Anterior cingulate cortex (tissue), 58 donors: Measurements from ENCODE around the gene DNM3.

Source experiments
- DNase-seq, 58 donors: peaks; one replicate each; lab custom pipeline; 2025; lab: John Stamatoyannopoulos, UW

DNM3 gene

DNA sequence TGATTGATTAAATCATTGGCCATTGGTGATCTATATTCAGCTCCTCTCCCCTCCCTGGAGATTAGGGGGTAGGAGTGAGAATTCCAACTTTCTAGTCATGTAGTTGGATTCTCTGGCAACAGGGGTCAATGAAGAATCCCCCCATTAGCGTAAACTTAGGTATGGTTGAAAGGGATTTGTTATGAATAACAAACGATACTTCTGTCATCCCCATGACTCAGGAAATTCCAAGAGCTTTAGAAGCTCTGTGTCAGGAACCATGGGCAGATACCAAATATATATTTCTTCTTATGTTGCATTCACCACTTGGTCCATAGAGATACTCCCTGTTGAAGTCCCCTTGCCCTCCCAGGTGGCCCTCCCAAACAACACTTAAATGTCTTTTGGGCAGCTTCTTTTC, 124.5 kb downstream of the DNM3 start:
- DNase-seq: no peak

GRCh38 chr1:171966426-171967220, 125.3 kb downstream of the DNM3 start:
- DNase-seq: no peak

DNA sequence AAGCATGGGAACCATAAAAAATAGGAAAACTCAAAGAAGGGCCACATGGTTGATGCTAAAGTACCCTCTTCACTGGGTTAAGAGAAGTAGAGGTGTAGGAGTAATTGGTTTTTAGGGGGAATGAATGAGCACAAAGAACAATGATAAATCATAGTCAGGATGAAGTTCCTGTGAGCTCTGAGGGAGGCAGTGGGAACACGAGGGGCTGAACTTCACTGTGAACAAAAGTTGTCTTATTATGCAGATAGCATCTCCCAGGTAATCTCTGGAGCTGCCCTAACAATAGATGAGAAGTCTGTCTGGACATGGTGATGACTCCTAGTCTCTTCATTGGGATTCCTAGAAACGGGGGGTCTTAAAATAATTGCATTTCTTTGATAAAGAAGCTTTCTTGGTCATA, 127.9 kb downstream of the DNM3 start:
- DNase-seq: no peak

GRCh38 chr1:171969813-171970212, 128.5 kb downstream of the DNM3 start:
- DNase-seq: no peak

DNA sequence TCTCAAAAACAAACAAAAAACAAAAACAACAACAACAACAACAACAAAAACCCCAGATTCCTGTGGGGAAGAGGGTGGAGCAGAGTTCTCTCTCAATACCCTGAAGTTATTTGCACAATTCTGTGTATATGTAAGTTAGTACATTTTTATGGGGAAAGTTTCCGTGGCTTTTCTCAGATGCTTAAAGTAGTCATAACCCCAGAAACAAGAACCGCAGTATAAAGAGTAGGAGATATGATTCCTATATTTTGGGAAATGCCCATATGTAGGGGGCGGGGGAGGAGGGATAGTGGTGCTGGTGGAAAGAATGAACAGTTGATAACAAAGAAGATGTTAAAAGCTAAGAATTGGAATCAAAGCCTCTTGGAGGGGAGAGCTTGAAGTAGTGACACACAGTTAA, 131.5 kb downstream of the DNM3 start:
- no peak for DNase-seq

DNA sequence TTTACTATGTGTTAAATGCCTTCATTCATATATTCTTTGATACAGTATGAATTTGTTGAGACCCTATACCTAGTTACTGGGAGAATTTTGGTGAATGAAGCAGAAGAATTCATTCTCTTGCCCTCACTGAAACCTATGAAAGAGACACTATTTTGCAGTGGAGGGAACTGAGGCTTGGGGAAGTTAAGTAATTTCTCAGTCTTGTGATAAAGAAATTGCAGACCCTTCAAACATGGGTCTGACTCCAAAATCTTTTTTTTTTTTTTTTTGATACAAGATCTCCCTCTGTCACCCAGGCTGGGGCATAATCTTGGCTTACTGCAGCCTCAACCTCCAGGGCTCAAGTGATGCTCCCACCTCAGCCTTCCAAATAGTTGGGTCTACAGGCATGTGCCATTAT, 132.1 kb downstream of the DNM3 start:
- DNase-seq: no peak

- no peak for DNase-seq
Measured at GRCh38 chr1:171981303-171981702, 140.0 kb downstream of the DNM3 start.

DNA sequence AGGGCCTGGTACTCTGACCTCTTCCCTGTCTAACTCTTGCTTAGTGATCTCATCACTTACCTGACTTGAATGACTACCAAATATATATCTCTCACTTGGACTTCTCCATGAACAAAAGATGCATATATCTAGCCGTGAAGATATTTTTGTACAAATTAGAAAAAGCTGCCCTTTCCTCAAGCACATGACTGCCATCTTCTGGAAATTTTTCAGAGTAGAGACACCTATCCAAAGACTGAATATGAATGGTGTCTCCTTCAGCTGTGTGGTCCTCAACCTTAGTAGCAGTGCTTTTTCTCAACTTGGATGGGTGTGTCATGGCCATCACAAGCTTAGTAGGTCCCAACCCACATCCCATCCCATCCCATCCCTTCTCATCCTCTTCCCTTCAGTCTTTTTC, 142.3 kb downstream of the DNM3 start:
- DNase-seq: peak in 1 of 58 donors; percentile 36

GRCh38 chr1:171984262-171984661, 143.0 kb downstream of the DNM3 start:
- peak in 41 of 58 donors; percentile 2 to 74 (median 17) for DNase-seq

- peak in 3 of 58 donors; percentile 2 to 50 (median 3) for DNase-seq
Measured at GRCh38 chr1:171984850-171985485, 143.7 kb downstream of the DNM3 start.

DNA sequence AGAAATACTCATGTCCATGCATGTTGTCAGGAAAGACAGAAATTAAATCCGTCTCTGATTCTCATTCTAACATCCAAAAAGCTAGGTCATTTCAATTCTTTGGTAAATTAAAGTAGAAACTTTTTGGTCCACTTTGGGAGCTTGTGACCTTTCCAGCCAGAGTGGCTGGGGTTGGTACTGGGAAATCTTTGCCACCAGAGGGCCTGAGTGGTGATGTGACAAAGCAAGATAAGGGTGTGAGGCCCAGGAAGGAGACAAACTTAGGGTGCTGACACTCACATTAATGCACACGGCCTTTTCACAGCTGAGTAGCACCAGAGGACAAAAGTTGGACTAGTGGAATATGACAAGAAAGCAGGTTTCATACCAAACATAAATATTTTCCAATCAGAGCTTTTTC, 144.3 kb downstream of the DNM3 start:
- peak in 13 of 58 donors; percentile 0 to 38 (median 6) for DNase-seq

GRCh38 chr1:171988243-171988885, 147.1 kb downstream of the DNM3 start:
- DNase-seq: no peak

- DNase-seq: no peak
Measured at GRCh38 chr1:171990371-171990770, 149.1 kb downstream of the DNM3 start.

DNA sequence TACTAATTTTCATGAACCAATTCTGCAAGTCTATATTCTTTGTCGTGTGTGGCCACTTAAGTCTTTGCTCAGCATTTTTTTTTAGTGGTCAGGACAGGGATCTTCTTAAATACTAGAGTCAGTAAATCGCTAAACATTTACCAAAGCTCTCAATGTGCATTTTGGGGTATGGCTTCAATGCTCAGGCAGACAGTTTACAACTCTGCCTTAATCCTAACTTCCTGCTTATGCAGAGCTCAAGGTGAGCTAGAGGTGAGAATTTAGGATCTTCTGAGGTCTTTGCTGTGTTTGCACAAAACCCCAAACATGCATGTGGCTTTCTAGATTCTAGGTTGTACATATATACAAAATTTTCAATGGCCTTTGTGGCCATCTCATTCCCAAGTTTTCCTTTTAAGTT, 153.0 kb downstream of the DNM3 start:
- DNase-seq: no peak

DNA sequence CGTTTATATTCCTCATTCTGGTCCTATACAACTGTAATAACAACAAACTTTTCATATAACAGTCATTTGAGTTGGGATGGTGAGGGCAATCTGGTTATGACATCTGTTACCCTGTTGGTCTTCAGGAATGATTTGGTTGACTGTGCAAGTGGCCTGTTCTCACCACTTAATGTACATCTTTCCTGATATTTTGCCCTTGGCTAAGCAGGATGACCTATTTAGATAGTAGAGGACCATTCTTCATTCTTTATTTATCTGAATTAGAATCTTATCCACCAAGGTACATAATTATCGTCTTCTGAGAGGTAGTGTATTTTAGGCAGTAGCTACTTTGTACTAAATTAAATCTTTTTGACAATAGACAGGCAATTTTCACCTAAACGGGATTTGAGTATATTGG, 154.3 kb downstream of the DNM3 start:
- DNase-seq: no peak

DNA sequence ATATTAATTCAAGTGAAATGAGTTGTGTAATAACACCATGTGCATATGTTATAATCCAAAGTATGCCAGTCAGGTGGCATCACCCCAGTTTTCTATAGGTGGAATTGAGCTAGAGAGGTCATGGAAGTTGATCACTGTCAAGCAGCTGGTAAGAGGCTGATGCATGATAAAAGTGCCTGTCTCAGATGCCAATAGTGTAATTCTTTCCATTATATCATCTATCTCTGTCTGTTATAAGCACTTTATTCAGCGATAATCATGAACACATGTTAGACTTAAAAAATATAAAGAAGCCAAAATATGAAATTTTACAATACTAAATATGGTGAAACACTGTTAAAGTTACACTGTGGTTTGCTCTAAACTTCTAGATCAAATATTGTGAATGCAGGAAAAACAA, 156.6 kb downstream of the DNM3 start:
- DNase-seq: no peak

- no peak for DNase-seq
Measured at GRCh38 chr1:171998711-171999110, 157.4 kb downstream of the DNM3 start.

DNA sequence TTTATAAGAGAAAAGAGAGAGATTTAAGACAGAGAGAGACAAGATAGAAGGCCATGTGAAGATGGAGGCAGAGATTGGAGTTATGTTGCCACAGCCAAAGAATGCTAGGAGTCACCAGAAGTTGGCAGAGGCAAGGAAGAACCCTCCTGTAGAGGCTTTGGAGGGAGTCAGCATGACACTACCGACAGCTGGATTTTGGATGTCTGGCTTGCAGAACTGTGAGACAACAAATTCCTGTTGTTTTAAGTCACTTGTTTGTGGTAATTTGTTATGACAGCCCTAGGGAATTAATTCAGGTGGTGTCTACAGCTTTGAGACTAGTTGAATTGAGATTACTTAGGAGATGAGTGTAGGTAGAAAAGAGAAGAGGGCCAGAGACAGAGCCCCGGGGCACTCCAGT, 158.5 kb downstream of the DNM3 start:
- DNase-seq: no peak

- DNase-seq: no peak
Measured at GRCh38 chr1:172001288-172001687, 160.0 kb downstream of the DNM3 start.

GRCh38 chr1:172002725-172003345, 161.5 kb downstream of the DNM3 start:
- DNase-seq: peak in 7 of 58 donors; percentile 4 to 36 (median 9)
